GM23248 (cell line): ENCODE results near the gene MAML3. TPM values are rescaled to one million over a fixed set of nuclear protein-coding genes. Genes with fewer than 3 reads are reported as not detected.
A peak's percentile ranks its signal among the peaks of the same experiment; 100 is the strongest.
"Not testable (repeated sequence)": the region's sequence is repeated elsewhere in the genome, so short reads cannot be mapped to it uniquely, and the experiment has no call there.

ENCODE experiments used
- DNase-seq: peaks from one replicate; pipeline ENCODE4 v3.0.0-alpha.2; 2015
- H2AFZ ChIP-seq: fragments of 200-600 bp; sonication (generic); 2 replicates; pipeline ENCODE4 v1.6.1; 2016; ENCODE audit warnings: antibody characterized with exemption
- H3F3A ChIP-seq: fragments of 200-600 bp; sonication (generic); 2 replicates; pipeline ENCODE4 v1.6.1; 2016; ENCODE audit warnings: mild to moderate bottlenecking, antibody characterized with exemption, mixed run types; ENCODE audit not compliant: insufficient read depth
- H3K27ac ChIP-seq: fragments of 200-600 bp; sonication (generic); 2 replicates; pipeline ENCODE4 v1.5.1; 2016; ENCODE audit warnings: mild to moderate bottlenecking
- H3K27me3 ChIP-seq: fragments of 200-600 bp; sonication (generic); replicated peaks from 2 replicates; pipeline ENCODE4 v1.6.1; 2016; ENCODE audit warnings: mild to moderate bottlenecking; ENCODE audit not compliant: insufficient read depth
- H3K36me3 ChIP-seq: fragments of 200-600 bp; sonication (generic); 2 replicates; pipeline ENCODE4 v1.6.1; 2016; ENCODE audit warnings: low read depth, mild to moderate bottlenecking
- H3K4me1 ChIP-seq: fragments of 200-600 bp; sonication (generic); 2 replicates; pipeline ENCODE4 v1.6.1; 2016; ENCODE audit warnings: mild to moderate bottlenecking; ENCODE audit not compliant: insufficient read depth
- H3K4me2 ChIP-seq: fragments of 200-600 bp; sonication (generic); one replicate; pipeline ENCODE4 v1.6.1; 2016; ENCODE audit warnings: mild to moderate bottlenecking; ENCODE audit not compliant: unreplicated experiment
- H3K4me3 ChIP-seq: fragments of 200-600 bp; sonication (generic); 2 replicates; pipeline ENCODE4 v1.5.1; 2016; ENCODE audit warnings: mild to moderate bottlenecking
- H3K79me2 ChIP-seq: fragments of 200-600 bp; sonication (generic); 2 replicates; pipeline ENCODE4 v1.6.1; 2016; ENCODE audit warnings: mild to moderate bottlenecking; ENCODE audit not compliant: insufficient read depth
- H3K9ac ChIP-seq: fragments of 200-600 bp; sonication (generic); 2 replicates; pipeline ENCODE4 v1.6.1; 2016; ENCODE audit warnings: mild to moderate bottlenecking
- H3K9me2 ChIP-seq: fragments of 200-600 bp; sonication (generic); 2 replicates; pipeline ENCODE4 v1.6.1; 2016; ENCODE audit warnings: mixed run types, mild to moderate bottlenecking, moderate library complexity; ENCODE audit not compliant: insufficient read depth
- H3K9me3 ChIP-seq: fragments of 200-600 bp; sonication (generic); one replicate; pipeline ENCODE4 v1.6.1; 2017; ENCODE audit warnings: low read depth
- H4K20me1 ChIP-seq: fragments of 200-600 bp; sonication (generic); 2 replicates; pipeline ENCODE4 v1.6.0; 2016; ENCODE audit not compliant: insufficient read depth
- EZH2 ChIP-seq: fragments of 200-600 bp; sonication (generic); IDR thresholded peaks from 2 replicates; pipeline ENCODE4 v1.6.1; 2018; ENCODE audit warnings: antibody characterized with exemption, mild to moderate bottlenecking; ENCODE audit not compliant: insufficient read depth, poor library complexity, severe bottlenecking
- EZH2phosphoT487 ChIP-seq: fragments of 200-600 bp; sonication (generic); IDR thresholded peaks from 2 replicates; pipeline ENCODE4 v1.6.1; 2018; ENCODE audit warnings: antibody characterized with exemption, moderate library complexity, mild to moderate bottlenecking, low read depth; ENCODE audit not compliant: insufficient read depth
- WGBS, 2 experiments: methylation state at CpG; one replicate each; pipeline ENCODE4 v1.1.6; 2015 to 2017; ENCODE audit warnings: low lambda C conversion rate in 2 of 2, low coverage in 1 of 2; ENCODE audit errors: missing lambda C conversion rate in 2 of 2; 5-methylcytosine and 5-hydroxymethylcytosine counted together
- in situ Hi-C: fragments of 300-500 bp; cut with MboI; formaldehyde crosslinking; loops from 2 replicates; pipeline ENCODE4 v1.15.0; 2020
- polyA plus RNA-seq: library from polyadenylated mRNA; unstranded; fragments of >200 nt; fragmentation: Nextera tagmentation; extraction: Ambion mirVana; gene quantifications from 2 replicates; pipeline ENCODE4 v1.2.1, GENCODE V29; 2016
- total RNA-seq: library from RNA; depleted of rRNA; stranded (reverse); fragments of >200 nt; shearing (Covaris generic); gene quantifications from 2 replicates; pipeline ENCODE4 v1.2.3, GENCODE V29; 2014

Gene MAML3
- total and polyA plus RNA-seq, 2 experiments from 2014 or later: 0.96 to 1.5 TPM

- Histone ChIP-seq H4K20me1 (no peaks in the 10 kb centered on the region), H2AFZ (no peak overlapping the region), H3K79me2 (no peaks in the 10 kb centered on the region), H3K4me1 (no peaks in the 10 kb centered on the region), H3K9me2 (no peaks in the 10 kb centered on the region), H3K27ac (no peak overlapping the region), H3K27me3 (no peaks in the 10 kb centered on the region), H3K9ac (no peak overlapping the region), H3K9me3 (no peaks in the 10 kb centered on the region), H3F3A (no peaks in the 10 kb centered on the region), H3K36me3 (no peaks in the 10 kb centered on the region), H3K4me2 (no peak overlapping the region), H3K4me3 (no peak overlapping the region)
- DNase-seq: peak; percentile 8
- no peak for TF ChIP-seq EZH2
- TF ChIP-seq EZH2phosphoT487: no peak
- in situ Hi-C loops: no loop called here
- WGBS, 2 experiments: 90 to 91% methylated on average over 4 of the region's 4 CpGs
Observed at GRCh38 chr4:139704915-139705485, 449.0 kb downstream of the MAML3 start.

- Histone ChIP-seq H4K20me1 (no peaks in the 10 kb centered on the region), H3K79me2 (no peaks in the 10 kb centered on the region), H3K9me3 (no peaks in the 10 kb centered on the region), H3K4me2 (no peak overlapping the region), H3F3A (no peaks in the 10 kb centered on the region), H3K4me1 (no peaks in the 10 kb centered on the region), H3K27ac (no peak overlapping the region), H3K27me3 (no peaks in the 10 kb centered on the region), H3K4me3 (no peak overlapping the region), H3K9me2 (no peaks in the 10 kb centered on the region), H3K9ac (no peak overlapping the region), H2AFZ (no peak overlapping the region), H3K36me3 (no peaks in the 10 kb centered on the region)
- 78 to 82% methylated on average over 5 of the region's 5 CpGs for WGBS, 2 experiments
- TF ChIP-seq EZH2phosphoT487: no peak
- TF ChIP-seq EZH2: no peak
- no peak for DNase-seq
- in situ Hi-C loops: no loop called here
Observed at GRCh38 chr4:139700568-139700967, 453.4 kb downstream of the MAML3 start.

- H3K9me3 ChIP-seq, H3K9me2 ChIP-seq, H3K79me2 ChIP-seq, H3K27ac ChIP-seq, H4K20me1 ChIP-seq, H3K4me3 ChIP-seq, H3F3A ChIP-seq, H3K36me3 ChIP-seq, H3K9ac ChIP-seq, DNase-seq, H2AFZ ChIP-seq, H3K27me3 ChIP-seq, H3K4me2 ChIP-seq, in situ Hi-C loops, H3K4me1 ChIP-seq: not testable (repeated sequence)
- 91 to 97% methylated on average over 15 to 20 of the region's 25 CpGs for WGBS, 2 experiments
Observed at GRCh38 chr4:139698167-139698925, 455.6 kb downstream of the MAML3 start.

DNA sequence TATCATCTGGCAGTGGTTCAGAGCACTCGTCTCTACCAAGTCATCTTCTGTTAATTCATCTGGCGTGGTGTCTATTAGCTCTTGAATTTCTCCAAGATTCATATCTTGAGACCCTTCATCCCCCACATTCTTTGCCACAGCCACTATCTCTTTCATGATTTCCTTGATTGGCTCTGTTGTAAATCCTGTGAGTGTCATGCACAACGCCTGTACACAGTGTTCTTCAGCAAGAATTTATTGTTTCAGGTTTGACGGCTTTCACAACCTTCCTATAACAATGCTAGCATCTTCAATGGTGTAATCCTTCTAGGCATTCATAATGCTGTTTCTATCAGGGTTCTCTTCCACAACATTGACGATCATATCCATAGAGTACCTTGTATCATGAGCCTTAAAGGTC is 457.5 kb downstream of the MAML3 start:
- Histone ChIP-seq H2AFZ (no peak overlapping the region), H4K20me1 (no peaks in the 10 kb centered on the region), H3K27me3 (no peaks in the 10 kb centered on the region), H3K9me3 (no peaks in the 10 kb centered on the region), H3K9ac (no peak overlapping the region), H3K27ac (no peak overlapping the region), H3K79me2 (no peaks in the 10 kb centered on the region), H3K36me3 (no peaks in the 10 kb centered on the region), H3K4me3 (no peak overlapping the region), H3F3A (no peaks in the 10 kb centered on the region), H3K4me1 (no peaks in the 10 kb centered on the region), H3K4me2 (no peak overlapping the region), H3K9me2 (no peaks in the 10 kb centered on the region)
- in situ Hi-C loops: no loop called here
- 89 to 90% methylated on average over 5 of the region's 5 CpGs for WGBS, 2 experiments
- no peak for DNase-seq
- TF ChIP-seq EZH2phosphoT487 (no peak), EZH2 (no peak)
